ENCODE data around the gene SLC16A4.

SLC16A4 gene

DNA sequence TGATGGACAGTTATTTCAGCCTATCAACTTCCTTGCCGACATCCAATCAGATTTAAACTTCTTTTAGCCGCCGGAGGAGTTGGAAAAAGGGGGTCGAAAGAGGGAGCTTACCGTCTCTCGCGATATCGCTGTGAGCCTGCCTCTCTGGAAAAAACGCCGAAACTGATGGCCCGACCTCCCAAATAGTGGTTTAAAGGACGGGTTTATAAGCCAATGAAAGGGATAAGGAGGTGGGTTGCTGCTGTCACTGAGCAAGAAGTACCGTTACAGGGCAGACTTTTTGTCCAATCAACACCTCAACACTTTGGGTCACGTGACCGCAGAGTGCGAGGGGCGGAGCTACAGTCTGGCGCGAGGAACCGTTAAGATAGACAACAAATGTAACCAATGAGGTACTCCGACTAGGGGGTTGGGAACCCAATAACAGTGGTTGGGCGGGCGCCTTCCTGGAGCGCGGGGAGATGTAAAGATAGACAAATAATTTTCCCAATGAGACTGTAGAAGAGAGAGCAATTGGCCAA, 51.9 kb downstream of the SLC16A4 start, which contains the start of gene RBM15:
Gene RBM15, plus strand, starts transcription at position 492 of the 521 bp plus-strand sequence. Its CDS starts 29 bp downstream, at position 521.
- H3K4me3 ChIP-seq (ENCODE audit: low read length): peak within 1 kb of the TSS; percentile 96
- DNase-seq (ENCODE audit: low read depth, low spot score): peak; percentile 100

DNA sequence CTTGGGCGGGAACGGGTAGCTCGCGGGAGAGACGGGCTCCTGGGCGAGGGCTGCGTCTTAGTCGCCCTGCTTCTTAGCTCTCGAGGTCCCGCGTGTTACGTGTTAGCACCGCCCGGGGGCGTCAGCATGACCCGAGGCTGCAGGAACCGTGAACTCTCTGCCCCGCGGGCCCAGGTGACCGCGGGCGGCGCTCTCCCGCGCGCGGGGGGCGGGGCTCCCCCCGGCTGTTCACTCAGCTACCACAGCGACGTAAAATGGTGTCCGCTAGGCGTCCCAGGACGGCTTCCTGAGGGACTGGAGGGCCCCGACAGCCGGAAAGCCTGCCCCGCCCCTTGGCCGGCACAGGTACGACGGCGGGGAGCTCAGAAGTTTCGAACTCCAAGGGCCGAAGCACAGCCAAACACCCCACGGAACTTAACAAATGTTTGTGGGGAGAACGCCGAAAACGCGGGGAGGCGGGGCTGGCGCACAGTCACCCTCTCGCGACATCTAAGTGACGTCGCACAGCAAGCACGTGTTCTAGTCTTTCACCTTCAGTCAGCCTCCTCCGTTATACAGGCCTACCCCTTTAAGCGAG, 52.4 kb downstream of the SLC16A4 start:
- peak overlapping the region; percentile 96 for H3K4me3 ChIP-seq (ENCODE audit: low read length)
- peak; percentile 90 for DNase-seq (ENCODE audit: low read depth, low spot score)

DNA sequence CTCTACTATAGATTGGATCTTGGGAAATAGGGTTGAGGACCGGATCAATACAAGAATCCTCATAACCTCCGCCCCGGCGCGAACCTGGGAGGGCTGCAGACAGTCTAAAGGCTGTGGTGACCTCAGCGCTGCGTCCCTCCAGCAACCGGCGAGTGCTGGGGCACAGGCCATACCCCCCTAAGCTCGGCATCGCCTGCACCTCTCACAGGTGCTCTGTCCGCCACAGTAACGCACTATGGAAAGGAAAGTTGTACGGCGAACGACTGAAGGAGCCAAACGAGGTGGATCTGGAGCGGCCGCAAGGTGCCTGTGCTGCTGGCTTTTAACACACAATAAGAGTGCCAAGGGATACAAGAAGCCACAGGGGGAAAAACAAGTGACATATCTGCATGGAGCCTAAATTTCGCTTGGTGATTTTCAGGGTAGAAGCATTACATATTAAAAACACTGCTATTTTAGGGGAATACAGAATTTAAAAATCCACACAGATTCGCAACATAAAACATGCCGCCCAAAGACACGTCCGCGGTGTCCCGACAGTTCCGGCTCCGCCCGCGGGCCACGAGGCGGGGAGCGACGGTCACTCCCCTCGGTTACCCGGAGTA, 53.0 kb downstream of the SLC16A4 start:
- no peak for DNase-seq (ENCODE audit: low read depth, low spot score)

DNA sequence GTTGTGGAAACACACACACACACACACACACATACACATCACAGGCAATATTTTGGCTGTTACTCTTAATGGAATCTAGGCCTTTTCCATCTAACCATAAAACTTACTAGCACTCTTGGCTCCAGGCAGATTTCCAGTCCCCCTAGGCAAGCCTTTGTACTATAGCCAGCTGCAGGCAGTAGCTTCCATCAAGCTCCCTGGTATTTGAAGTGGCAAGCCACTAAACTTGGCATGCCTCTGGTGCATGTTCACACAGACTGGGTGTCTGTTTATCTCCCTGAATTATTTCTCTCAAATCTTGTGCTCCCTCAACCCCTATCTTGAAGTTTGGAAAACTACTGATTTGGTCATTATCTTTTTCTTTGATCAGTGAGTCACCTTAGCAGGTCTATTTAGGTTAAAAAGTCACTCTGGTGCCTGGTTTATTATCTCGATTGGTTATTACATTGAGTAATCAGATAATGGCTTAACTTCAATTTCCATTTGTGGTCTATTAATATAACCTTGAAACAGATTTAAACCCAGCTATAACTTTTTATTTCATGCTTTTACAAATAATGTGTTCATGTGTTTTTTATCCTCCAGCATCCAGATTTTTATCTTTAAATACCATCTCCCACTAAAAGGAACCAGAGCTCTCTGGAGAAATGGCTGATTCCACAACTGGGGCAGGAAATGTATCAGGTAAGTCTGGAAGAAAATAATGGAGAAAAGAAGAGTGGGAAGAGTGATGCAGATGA, 54.4 kb downstream of the SLC16A4 start:
- no peak overlapping the region for H3K4me3 ChIP-seq (ENCODE audit: low read length)
- DNase-seq (ENCODE audit: low read depth, low spot score): peak; percentile 72

More for the DNA sequence above, 53.0 kb downstream of the SLC16A4 start:
- peak overlapping the region; percentile 96 for H3K4me3 ChIP-seq (ENCODE audit: low read length)

DNA sequence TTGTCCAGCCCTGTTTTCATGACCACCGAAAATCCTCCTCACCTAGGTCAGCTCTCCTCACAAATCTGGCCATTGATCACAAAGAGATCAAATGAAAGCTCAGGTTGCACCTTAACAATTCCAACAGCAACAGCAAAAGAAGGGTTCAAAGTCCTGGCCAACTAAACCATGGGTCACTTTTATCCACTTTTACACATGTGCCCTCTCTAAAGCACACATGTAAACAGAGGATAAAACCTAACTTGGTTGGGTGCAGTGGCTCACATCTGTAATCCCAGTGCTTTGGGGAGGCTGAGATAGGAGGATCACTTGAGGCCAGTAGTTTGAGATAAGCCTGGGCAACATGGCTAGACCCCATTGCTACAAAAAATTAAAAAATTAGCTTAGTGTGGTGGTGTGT, 55.6 kb downstream of the SLC16A4 start:
- H3K4me3 ChIP-seq (ENCODE audit: low read length): no peak overlapping the region
- DNase-seq (ENCODE audit: low read depth, low spot score): no peak

DNA sequence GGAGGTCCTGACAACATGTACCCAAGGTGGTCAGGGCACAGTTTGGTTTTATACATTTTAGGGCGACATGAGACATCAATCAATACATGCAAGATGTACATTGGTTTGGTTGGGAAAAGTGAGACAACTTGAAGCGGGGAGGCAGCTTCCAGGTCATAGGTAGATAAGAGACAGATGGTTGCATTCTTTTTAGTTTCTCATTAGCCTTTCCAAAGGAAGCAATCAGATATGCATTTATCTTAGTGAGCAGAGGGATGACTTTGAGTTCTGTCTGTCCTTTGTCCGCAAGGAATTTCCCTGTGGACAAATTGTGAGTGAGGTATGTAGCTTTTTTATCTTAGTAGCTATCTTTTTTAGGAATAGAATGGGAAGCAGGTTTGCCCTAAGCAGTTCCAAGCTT, 62.1 kb downstream of the SLC16A4 start:
- no peak for DNase-seq (ENCODE audit: low read depth, low spot score)
- H3K4me3 ChIP-seq (ENCODE audit: low read length): no peak overlapping the region

DNA sequence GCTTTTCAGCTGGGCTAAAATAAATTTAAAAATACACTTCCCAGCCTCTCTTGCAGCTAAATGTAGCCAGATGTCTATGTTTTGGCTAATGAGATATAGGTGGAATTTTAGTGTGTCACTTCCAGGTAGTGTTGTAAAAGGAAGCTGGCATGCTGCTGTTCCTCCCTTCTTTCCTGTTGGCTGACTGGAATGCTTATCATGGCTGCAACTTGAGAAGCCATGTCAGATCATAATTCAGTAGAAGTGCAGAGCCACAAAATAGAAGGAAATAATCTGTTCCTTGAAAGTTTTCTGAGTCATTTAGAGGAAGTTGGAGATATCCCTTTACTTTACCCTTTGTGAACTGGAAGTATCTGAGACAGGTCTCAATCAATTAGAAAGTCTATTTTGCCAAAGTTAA, 62.6 kb downstream of the SLC16A4 start:
- no peak overlapping the region for H3K4me3 ChIP-seq (ENCODE audit: low read length)
- DNase-seq (ENCODE audit: low read depth, low spot score): no peak

DNA sequence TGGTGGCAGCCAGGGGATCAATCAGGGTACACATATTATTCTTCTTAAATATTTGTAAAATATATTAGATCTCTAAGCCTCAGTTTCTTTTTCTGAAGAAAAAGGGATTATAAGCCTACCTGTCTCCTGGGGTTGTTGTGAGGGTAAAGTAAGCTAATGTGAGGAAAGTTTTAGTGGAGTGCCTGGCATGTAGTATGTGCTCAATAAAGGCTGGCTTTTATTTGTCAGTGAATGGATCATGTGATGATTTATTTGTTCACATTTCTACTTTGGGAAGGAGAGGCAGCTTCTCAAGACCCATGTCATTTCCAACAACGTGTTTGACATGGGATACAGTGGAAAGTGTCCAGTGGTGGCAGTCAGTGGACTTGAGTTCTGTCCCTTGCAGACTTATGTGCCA, 64.0 kb downstream of the SLC16A4 start:
- H3K4me3 ChIP-seq (ENCODE audit: low read length): no peak overlapping the region
- DNase-seq (ENCODE audit: low read depth, low spot score): no peak

DNA sequence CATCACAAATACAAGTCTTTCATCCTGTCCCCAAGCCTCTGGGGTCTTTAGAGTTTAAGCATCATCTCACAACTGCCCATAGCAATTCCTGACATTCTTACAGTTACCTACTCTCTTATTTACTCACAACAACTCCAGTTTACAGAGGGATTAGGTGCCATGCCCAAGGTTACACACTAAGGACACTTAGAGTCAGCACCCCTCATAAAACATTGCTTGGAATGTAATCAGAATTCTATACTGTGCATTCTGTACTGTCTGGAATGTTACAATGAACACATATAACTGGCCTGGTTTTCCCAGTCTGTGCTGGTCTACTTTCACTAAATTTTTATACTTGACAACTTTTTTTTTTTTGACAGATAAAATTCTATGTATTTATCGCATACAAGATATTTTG, 66.2 kb downstream of the SLC16A4 start:
- DNase-seq (ENCODE audit: low read depth, low spot score): no peak
- no peak overlapping the region for H3K4me3 ChIP-seq (ENCODE audit: low read length)

DNA sequence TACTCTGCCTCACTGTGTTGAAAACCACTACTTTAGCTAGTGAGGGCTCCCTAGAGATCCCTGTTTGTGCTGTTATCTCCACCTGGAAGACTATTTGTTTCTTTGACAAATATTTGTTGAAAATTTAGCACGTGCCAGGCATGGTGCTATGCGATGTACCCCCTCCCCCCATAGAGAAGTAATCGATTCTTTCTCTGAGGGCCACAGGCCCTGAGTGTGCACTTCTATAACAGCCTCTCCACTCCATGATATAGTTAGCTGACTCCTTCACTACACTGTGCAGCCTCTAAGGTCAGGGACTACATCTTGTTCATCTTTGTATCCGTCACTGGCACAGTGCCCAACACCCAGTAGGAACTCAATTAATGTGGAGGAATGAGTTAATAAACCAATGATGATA, 69.0 kb downstream of the SLC16A4 start:
- no peak overlapping the region for H3K4me3 ChIP-seq (ENCODE audit: low read length)
- no peak for DNase-seq (ENCODE audit: low read depth, low spot score)

DNA sequence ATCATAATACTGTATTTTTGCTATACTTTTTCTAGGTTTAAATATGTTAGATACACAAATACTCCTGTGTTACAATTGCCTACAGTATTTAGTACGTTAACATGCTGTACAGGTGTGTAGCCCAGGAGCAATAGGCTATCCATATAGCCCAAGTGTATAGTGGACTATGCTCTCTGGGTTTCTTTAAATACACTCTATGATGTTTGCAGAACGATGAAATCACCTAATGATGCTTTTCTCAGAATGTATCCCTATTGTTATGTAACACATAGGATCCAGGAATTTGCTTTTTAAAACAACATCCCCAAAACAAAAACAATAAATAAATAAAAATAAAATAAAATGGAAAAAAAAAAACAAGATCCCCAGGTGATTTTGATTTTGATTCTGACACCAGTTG, 69.8 kb downstream of the SLC16A4 start:
- no peak for DNase-seq (ENCODE audit: low read depth, low spot score)
- H3K4me3 ChIP-seq (ENCODE audit: low read length): no peak overlapping the region

DNA sequence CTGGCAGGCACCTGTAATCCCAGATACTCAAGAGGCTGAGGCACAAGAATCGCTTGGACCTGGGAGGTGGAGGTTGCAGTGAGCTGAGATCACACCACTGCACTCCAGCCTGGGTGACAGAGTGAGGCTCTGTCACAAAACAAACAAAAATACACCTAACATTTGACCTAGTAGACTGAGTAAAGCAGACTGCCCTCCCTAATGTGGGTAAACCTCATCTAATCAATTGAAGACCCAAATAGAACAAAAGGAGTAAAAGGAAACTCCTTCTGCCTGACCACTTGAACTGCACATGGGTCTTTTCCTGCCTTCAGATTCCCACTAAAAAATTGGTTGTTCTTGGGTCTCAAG, 70.7 kb downstream of the SLC16A4 start:
- no peak overlapping the region for H3K4me3 ChIP-seq (ENCODE audit: low read length)
- DNase-seq (ENCODE audit: low read depth, low spot score): no peak

DNA sequence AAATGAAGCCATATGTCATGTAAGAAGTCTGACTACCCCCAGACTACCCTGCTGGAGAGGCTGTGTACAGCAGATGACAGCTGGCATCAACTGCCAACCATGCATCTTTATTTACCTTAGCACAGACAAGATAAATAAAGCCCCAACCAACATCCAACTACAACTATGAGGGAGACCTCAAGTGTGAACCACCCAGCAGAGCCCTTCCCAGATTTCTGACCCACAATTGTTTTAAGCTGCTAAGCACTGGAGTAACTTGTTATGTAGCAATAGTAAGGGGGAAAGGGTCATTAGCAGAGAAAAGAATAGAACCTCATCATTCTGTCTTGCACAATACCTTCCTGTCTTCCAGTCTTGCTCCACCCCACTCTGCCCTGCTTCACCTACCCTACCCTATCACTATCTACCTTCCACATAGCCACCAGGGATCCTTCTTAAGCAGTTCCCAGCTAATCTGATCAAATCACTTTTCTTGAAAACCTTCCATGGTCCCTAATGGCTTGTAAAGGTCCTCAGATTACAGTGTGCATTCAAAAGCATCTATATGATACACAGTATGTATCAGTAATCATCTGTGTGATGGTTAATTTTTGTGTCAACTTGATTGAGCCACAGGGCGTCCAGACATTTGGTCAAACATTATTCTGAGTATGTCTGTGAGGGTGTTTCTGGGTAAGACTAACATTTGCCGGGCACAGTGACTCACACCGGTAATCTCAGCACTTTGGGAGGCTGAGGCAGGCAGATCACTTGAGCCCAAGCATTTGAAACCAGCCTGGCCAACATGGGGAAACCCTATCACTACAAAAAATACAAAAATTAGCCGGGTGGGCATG, 71.3 kb downstream of the SLC16A4 start:
- H3K4me3 ChIP-seq (ENCODE audit: low read length): no peak overlapping the region
- no peak for DNase-seq (ENCODE audit: low read depth, low spot score)

DNA sequence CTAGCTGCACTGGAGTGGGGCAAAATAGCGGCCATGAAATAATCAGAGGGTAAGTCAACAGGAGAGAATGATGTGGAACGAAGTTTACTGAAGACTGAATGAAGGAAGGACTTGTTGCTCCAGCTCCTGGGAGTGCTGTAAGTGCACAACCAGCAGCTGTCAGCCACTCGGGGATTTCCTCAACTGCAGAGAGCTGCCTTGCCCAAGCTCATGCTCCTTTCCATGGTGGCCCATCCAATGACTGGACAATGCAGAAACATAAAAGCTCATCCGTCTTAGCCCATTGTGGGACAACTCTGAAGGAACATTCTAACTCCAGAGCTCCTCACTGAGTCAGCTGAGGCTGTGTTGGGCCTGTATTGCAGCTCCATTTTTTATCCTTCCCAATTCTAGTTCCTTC, 72.8 kb downstream of the SLC16A4 start:
- no peak overlapping the region for H3K4me3 ChIP-seq (ENCODE audit: low read length)
- DNase-seq (ENCODE audit: low read depth, low spot score): no peak

DNA sequence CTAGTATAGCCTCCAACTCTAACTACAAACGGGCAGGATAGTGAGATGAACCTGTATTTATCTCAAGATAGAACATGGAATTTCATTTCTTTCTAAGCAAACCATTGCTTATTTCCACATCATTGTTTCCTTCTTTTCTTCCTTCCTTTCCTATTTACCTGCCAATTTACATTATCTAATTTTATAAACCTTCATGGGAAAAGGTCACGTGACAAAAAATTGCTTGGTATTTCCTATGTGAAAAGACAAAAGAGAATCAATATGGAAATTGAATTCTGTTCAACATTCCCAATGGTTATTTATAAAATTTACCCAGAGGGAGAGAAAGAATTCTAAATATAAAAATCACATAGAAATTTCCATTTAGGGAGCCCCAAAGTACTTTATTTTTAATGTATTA, 74.1 kb downstream of the SLC16A4 start:
- H3K4me3 ChIP-seq (ENCODE audit: low read length): no peak overlapping the region
- no peak for DNase-seq (ENCODE audit: low read depth, low spot score)
